HG03108 (cell line): ENCODE data around the gene VEZT.
"Not testable (repeated sequence)": the region's sequence is repeated elsewhere in the genome, so short reads cannot be mapped to it uniquely, and the experiment has no call there.

Experiments
- ATAC-seq: cut with Tn5 transposase; IDR thresholded peaks from one replicate; pipeline ENCODE4 v1.9.1; 2021; ENCODE audit warnings: moderate library complexity; ENCODE audit not compliant: unreplicated experiment

The VEZT gene

DNA sequence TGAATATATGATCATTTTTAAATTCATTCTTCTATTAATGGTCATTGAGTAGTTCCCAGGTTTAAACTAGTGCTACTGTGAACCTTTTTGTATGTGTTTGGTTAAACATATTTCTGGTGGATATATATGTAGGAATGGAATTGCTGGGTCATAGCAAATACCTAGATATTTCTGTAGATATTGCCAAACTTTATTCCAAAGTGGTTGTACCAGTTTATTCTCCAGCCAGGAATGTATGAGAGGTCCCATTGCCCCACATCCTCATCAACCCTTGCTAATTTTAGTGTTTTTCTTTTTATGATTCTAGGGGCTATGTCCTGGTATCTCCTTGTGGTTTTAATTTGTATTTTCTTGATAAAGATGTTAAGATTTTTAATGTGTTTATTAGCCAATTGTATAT is 3.1 kb downstream of the VEZT start:
- ATAC-seq = no peak

- no peak for ATAC-seq
Observed at GRCh38 chr12:95224202-95225170, 6.9 kb downstream of the VEZT start.

- no peak for ATAC-seq
Observed at GRCh38 chr12:95225645-95226212, 8.1 kb downstream of the VEZT start.

- ATAC-seq = no peak
Observed at GRCh38 chr12:95227818-95228356, 10.3 kb downstream of the VEZT start.

DNA sequence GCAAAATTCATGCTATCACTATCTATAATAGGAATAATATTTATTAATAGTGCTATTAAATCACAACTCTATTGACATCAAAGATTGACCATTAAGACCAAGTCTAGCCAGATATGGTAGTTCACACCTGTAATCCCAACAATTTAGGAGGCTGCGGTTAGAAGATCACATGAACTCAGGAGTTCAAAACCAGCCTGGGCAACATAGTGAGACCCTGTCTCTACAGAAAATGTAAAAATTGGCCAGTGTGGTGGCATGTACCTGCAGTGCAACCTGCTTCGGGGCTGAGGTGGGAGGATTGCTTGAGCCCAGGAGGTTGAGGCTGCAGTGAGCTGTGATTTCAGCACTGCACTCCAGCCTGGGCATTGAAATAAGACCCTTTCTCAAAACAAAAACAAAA is 11.0 kb downstream of the VEZT start:
- ATAC-seq = no peak

DNA sequence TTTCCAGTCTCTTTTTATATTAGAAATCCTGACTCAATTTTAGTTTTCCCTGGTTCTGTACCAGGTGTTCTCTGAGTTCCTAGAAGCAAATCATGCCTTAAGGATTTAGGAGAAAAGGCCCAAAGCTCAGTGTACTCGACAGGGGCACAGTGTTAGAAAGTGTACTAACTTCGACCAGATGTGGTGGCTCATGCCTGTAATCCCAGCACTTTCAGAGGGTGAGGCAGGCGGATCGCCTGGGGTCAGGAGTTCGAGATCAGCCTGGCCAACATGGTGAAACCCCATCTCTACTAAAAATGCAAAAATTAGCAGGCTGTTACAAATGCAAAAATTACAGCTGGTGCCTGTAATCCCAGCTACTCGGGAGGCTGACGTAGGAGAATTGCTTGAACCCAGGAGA is 12.0 kb downstream of the VEZT start:
- ATAC-seq = no peak

DNA sequence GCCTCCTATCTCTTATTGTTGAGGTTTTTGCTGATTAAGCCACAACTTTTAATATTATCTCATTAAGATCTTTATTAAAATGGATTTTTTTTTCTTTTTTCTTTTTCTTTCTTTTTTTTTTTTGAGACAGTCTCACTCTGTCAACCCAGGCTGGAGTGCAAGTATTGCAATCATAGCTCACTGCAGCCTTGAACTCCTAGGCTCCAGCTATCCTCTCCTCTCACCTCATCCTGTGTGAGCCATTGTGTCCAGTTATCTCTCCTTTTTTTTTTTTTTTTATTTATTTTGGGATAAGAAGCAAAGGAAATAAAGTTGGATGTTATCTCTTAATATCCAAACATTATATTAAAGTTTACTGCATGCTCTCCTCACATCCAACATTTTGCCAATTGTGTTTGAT is 12.7 kb downstream of the VEZT start:
- ATAC-seq = no peak

DNA sequence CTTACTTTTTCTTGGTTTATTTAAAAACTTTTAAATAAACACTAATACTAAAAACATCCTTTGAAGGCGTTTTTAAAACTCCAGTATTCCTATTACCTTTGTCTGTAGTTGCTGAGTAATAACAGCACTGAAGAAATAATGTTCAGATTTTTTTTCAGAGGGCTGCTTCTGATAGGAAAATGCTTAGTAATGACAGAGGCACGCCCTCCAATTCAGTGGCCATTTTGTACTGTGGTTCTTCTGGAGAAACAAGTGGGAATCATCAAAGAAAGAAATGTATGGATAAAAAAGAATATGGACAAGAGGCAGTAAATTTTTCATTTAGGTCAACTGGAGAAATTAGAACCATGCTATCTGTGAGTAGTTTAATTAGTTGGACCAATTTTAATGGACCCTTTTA is 13.6 kb downstream of the VEZT start:
- no peak for ATAC-seq

DNA sequence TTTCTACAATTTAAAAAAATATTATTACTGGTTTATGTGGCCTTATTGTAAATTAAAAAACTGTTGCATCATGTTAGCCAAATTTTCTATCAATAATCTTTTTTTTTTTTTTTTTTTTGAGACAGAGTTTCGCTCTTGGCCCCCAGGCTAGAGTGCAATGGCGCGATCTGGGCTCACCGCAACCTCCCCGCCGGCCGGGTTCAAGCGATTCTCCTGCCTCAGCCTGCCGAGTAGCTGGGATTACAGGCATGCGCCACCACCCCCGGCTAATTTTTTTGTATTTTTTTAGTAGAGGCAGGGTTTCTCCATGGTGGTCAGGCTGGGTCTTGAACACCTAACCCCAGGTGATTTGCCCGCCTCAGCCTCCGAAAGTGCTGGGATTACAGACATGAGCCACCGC is 16.6 kb downstream of the VEZT start:
- not testable (repeated sequence) for ATAC-seq

DNA sequence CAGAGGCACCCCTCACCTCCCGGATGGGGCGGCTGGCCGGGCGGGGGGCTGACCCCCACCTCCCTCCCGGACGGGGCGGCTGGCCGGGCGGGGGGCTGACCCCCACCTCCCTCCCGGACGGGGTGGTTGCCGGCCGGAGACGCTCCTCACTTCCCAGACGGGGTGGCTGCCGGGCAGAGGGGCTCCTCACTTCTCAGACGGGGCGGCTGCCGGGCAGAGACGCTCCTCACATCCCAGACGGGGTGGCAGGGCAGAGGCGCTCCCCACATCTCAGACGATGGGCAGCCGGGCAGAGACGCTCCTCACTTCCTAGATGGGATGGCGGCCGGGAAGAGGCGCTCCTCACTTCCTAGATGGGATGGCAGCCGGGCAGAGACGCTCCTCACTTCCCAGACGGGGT is 18.0 kb downstream of the VEZT start:
- ATAC-seq = not testable (repeated sequence)

DNA sequence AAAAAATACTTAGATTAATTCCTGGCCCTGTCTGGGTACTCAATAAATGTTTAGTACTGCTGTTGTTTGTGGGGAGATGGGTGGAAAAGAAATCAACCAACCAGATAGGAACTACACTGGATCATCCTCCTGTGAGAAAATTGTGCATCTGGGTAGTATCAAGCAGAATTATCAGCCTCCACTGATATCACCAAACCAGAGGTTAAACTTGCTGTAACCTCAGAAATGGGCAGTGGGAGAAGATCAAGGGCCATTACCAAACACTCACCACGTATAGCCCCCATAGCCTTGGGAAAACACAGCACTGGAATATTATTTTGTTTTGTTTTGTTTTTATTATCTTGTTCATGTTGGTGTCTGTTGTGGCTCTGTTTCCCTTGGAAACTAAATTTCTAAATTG is 19.7 kb downstream of the VEZT start:
- ATAC-seq = no peak

DNA sequence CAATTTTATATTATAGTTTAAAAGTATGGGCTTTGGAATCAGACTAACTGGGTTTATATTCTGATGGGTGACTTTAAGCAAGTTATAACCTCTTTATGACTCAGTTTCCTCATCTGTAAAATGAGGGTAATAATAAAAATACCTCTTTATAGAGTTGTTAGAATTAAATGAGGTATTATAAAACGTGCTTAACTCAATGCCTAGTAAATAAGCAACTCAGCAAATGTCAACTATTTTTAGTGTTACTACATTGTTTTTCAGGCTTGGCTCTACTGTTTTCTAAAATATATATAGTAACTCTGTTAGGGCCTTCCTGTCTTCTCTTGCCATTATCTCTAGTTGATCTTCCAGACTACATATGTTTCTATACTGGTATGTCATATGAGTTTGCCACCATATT is 20.5 kb downstream of the VEZT start:
- no peak for ATAC-seq

DNA sequence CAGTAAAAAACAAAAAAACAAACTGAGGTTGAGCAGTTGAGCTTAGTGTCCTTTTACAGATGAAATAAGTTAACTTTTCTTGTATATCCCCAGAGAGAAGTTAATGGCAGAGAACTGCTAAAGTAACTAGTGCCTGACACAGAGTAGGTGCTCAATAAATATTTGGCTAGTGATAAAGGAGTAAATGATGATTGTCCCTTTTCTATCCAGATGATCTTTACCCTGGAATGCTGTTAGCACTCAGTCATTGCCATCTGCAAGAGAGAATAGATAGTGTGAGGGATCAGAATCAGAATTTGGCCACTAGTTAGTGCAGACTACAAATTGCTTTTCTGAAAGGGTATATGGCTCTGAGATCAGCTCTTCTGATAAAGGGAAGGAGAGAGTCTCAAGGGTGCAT is 21.6 kb downstream of the VEZT start:
- ATAC-seq = no peak

DNA sequence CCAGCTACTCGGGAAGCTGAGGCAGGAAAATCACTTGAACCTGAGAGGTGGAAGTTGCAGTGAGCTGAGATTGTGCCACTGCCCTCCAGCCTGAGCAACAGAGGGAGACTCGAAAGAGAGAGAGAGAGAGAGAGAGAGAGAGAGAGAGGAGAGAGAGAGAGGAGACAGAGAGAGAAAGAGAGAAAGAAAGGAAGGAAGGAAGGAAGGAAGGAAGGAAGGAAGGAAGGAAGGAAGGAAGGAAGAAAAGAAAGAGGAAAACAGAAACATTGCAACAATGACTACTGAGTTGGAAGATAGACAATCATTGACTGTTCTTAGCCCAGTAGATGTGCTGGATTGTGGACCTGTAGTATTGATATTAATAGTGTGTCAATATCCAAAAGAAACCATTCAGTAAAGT is 22.2 kb downstream of the VEZT start:
- ATAC-seq = not testable (repeated sequence)

DNA sequence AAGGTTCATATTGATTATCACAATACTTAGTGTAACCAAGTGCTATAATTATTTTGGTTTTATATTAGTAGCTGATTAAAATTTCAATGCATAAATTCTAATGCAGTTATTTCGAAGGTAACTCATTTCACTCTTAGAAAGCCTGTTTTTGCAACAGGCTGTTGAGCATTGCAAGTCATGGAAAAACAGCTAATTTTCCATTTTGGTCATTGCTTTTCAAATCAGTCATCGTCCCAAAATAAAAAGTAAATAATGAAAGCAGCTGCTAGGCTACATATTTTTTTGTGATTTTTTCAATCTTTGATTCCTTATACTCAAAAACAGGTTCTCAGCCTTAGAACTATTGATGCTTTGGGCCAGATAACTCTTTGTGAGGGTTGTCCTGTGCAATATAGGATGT is 22.9 kb downstream of the VEZT start:
- no peak for ATAC-seq

GRCh38 chr12:95241138-95241537 is 23.5 kb downstream of the VEZT start:
- not testable (repeated sequence) for ATAC-seq

GRCh38 chr12:95241761-95242506 is 24.3 kb downstream of the VEZT start:
- no peak for ATAC-seq

DNA sequence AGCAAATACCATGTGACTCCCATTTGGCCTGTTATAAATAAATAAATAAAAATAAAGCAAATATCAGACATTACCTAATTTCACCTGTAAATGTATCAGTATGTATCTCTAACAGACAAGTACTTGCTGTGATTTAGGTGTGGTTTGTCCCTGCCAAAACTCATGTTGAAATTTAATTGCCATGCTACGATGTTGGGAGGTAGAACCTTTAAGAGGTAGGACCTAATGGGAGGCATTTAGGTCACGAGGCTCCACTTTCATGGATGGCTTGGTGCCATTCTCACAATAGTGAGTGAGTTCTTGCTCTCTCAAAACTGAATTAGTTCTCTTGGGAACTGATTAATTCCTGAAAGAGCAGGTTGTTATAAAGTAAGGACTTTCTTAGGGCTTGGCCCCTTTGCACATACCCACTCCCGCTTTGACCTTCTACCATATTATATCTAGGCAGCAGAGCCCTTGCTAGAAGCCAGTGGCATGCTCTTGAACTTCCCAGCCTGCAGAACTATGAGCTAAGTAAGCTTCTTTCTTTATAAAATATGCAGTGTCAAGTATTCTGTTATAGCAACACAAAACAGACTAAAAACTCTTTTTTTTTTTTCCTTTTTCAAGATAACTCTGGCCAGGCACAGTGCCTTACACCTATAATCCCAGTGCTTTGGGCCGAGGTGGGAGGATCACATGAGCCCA is 26.0 kb downstream of the VEZT start:
- no peak for ATAC-seq

GRCh38 chr12:95244350-95244749 is 26.7 kb downstream of the VEZT start:
- ATAC-seq = no peak

- ATAC-seq = no peak
Observed at GRCh38 chr12:95248095-95248494, 30.5 kb downstream of the VEZT start.
